Keratinocyte (primary cell): Measurements from ENCODE around the gene GPS1.

Experiments used
- CTCF ChIP-seq, 3 experiments: IDR thresholded peaks in 1 of 3; conservative IDR thresholded peaks in 1 of 3; optimal IDR thresholded peaks in 1 of 3; 2 replicates in 2 of 3; 3 replicates in 1 of 3; pipeline versions ENCODE3 to v1.5.1; 2011; ENCODE audit warnings: low read length in 3 of 3, mild to moderate bottlenecking in 3 of 3, moderate library complexity in 2 of 3, control low read depth in 1 of 3, inconsistent platforms in 1 of 3; ENCODE audit not compliant: insufficient read depth in 2 of 3; ENCODE audit errors: extremely low read depth in 1 of 3
- EZH2 ChIP-seq: IDR thresholded peaks from one replicate; pipeline ENCODE4 v1.6.1; 2012; ENCODE audit warnings: inconsistent platforms, mild to moderate bottlenecking, low read length, moderate library complexity

- TF ChIP-seq CTCF (optimal IDR thresholded peaks at IDR 0.05 in 1 of 3, IDR thresholded peaks at IDR 0.05 in 1 of 3, conservative IDR thresholded peaks at IDR 0.05 in 1 of 3; ENCODE audit: extremely low read depth in 1 of 3, insufficient read depth in 2 of 3, low read length in 3 of 3) (no peak), EZH2 (no peak)
Measured at GRCh38 chr17:82018152-82018988, 33.3 kb upstream of the GPS1 start.
